ENCODE measurements around the gene SNAI1. TPM values are rescaled to one million over a fixed set of nuclear protein-coding genes. Genes with fewer than 3 reads are reported as not detected.

The SNAI1 gene
- polyA plus RNA-seq, 1 donor, result 7.2 TPM

GRCh38 chr20:50034567-50035180 lies 51.9 kb downstream of the SNAI1 start:
- no peak for DNase-seq

- DNase-seq, result no peak
Measured at GRCh38 chr20:50036703-50037102, 53.9 kb downstream of the SNAI1 start.

GRCh38 chr20:50037123-50037522 lies 54.3 kb downstream of the SNAI1 start:
- no peak for DNase-seq

- no peak for DNase-seq
Measured at GRCh38 chr20:50037575-50037974, 54.8 kb downstream of the SNAI1 start.

GRCh38 chr20:50038169-50038568 lies 55.4 kb downstream of the SNAI1 start:
- no peak for DNase-seq

Other genes with a start within 250 kb of the SNAI1 start
- 10.3 TPM for gene SLC9A8, start 170.2 kb upstream of the SNAI1 start, polyA plus RNA-seq (ENCODE audit: insufficient read length)
- 9.5 TPM for gene SPATA2, start 67.5 kb upstream of the SNAI1 start, polyA plus RNA-seq (ENCODE audit: insufficient read length)
- 79.3 TPM for gene RNF114, start 46.6 kb upstream of the SNAI1 start, polyA plus RNA-seq (ENCODE audit: insufficient read length)
- gene UBE2V1, start 130.2 kb downstream of the SNAI1 start, polyA plus RNA-seq (ENCODE audit: insufficient read length), result 184 TPM
- 20.7 TPM for gene PEDS1, start 170.7 kb downstream of the SNAI1 start, polyA plus RNA-seq (ENCODE audit: insufficient read length)
- 2.4 TPM for gene CEBPB, start 207.8 kb downstream of the SNAI1 start, polyA plus RNA-seq (ENCODE audit: insufficient read length)

All from left kidney (tissue), 2 donors.